ENCODE measurements around the gene PATJ. TPM values are rescaled to one million over a fixed set of nuclear protein-coding genes. Genes with fewer than 3 reads are reported as not detected.

The PATJ gene
- total and polyA plus RNA-seq, 8 donors = 14.8 to 45.4 (median 27.9) TPM

DNA sequence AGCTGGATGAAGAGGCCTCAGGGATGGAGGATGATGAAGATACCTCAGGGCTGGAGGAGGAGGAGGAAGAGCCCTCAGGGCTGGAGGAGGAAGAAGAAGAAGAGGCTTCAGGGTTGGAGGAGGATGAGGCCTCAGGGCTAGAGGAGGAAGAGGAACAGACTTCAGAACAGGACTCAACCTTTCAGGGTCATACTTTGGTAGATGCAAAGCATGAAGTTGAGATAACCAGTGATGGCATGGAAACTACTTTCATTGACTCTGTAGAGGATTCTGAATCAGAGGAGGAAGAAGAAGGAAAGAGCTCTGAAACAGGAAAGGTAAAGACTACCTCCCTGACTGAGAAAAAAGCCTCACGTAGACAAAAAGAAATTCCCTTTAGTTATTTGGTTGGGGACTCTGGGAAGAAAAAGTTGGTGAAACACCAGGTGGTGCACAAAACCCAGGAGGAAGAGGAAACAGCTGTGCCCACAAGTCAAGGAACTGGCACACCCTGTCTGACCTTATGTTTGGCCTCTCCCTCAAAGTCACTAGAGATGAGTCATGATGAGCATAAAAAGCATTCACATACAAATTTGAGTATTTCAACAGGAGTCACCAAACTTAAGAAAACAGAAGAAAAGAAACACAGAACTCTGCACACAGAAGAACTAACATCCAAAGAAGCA is 467.8 kb downstream of the PATJ start:
- no peak for DNase-seq
- FAIRE-seq = no peak
- Histone ChIP-seq H3K9me3 (no peaks in the 10 kb centered on the region), H3K36me3 (no peaks in the 10 kb centered on the region), H3K4me3 (no peak overlapping the region), H3K4me1 (no peaks in the 10 kb centered on the region), H3K27me3 (no peaks in the 10 kb centered on the region), H3K27ac (no peak overlapping the region)
- no peak for ATAC-seq
- WGBS, 2 donors = 79 to 92% methylated on average over 1 of the region's 1 CpG
- no peak for TF ChIP-seq CTCF (IDR thresholded peaks at IDR 0.05)
- intact Hi-C loops (cut with DNase I) = no loop called here

DNA sequence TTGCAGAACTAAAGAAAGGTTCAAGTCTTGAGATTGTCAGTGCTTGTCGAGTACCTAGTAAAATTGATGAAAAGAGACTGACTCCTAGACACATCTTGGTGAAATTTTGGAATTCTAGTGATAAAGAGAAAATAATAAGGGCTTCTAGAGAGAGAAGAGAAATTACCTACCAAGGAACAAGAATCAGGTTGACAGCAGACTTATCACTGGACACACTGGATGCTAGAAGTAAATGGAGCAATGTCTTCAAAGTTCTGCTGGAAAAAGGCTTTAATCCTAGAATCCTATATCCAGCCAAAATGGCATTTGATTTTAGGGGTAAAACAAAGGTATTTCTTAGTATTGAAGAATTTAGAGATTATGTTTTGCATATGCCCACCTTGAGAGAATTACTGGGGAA is 468.7 kb downstream of the PATJ start:
- H3K27ac ChIP-seq = no peak overlapping the region
- H3K27me3 ChIP-seq = no peaks in the 10 kb centered on the region
- WGBS, 2 donors = 94 to 100% methylated on average over 1 of the region's 1 CpG
- ATAC-seq (no peak), DNase-seq (no peak), FAIRE-seq (no peak)
- TF ChIP-seq CTCF (IDR thresholded peaks at IDR 0.05) = no peak
- intact Hi-C loops (cut with DNase I) = no loop called here
- H3K4me3 ChIP-seq = no peak overlapping the region
- no peaks in the 10 kb centered on the region for H3K9me3 ChIP-seq
- no peaks in the 10 kb centered on the region for H3K4me1 ChIP-seq
- no peaks in the 10 kb centered on the region for H3K36me3 ChIP-seq

GRCh38 chr1:62212411-62212810 is 470.1 kb downstream of the PATJ start:
- H3K27me3 ChIP-seq = no peaks in the 10 kb centered on the region
- no peak for TF ChIP-seq CTCF (IDR thresholded peaks at IDR 0.05)
- no peak for ATAC-seq
- no peaks in the 10 kb centered on the region for H3K36me3 ChIP-seq
- H3K9me3 ChIP-seq = no peaks in the 10 kb centered on the region
- no peak overlapping the region for H3K4me3 ChIP-seq
- H3K4me1 ChIP-seq = no peaks in the 10 kb centered on the region
- 84 to 94% methylated on average over 6 of the region's 6 CpGs for WGBS, 2 donors
- no peak for FAIRE-seq
- no peak overlapping the region for H3K27ac ChIP-seq
- DNase-seq = no peak
- intact Hi-C loops (cut with DNase I) = no loop called here

DNA sequence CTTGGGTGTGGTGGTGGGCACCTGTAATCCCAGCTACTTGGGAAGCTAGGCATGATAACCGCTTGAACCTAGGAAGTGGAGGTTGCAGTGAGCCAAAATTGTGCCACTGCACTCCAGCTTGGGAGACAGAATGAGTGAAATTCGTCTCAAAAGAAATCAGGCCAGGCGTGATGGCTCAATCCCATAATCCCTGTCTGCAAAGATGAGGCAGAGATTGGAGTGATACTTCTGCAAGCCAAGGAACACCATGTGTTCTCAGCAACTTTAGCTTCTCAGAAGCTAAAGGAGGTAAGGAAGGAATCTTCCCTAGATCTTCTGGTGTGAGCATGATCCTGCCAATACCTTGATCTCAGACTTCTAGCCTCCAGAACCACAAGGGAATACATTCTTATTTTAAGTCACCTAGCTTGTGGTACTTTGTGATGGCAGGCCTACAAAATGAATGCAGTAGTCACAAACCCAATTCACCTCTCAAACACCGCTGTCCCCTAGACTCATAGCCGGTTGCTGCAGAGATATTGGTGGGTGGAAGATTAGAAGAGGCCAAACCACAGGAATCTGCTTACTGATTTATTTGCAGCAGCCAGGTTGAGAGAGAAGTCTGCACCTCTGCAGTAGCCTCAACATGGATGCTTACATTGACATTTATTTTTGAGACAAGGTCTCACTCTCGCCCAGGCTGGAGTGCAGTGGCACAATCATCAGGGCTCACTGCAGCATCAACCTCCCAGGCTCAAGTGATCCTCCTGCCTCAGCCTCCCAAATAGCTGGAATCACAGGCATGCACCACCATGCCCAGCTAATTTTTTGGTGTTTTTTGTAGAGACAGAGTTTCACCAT is 471.0 kb downstream of the PATJ start:
- FAIRE-seq = no peak

More for the DNA sequence above, 471.0 kb downstream of the PATJ start:
- no peaks in the 10 kb centered on the region for H3K9me3 ChIP-seq
- no peaks in the 10 kb centered on the region for H3K4me1 ChIP-seq
- intact Hi-C loops (cut with DNase I) = no loop called here
- WGBS, 2 donors = 71 to 82% methylated on average over 6 of the region's 6 CpGs
- no peak for ATAC-seq
- H3K27me3 ChIP-seq = no peaks in the 10 kb centered on the region
- no peak for TF ChIP-seq CTCF (IDR thresholded peaks at IDR 0.05)
- H3K36me3 ChIP-seq = no peaks in the 10 kb centered on the region
- no peak overlapping the region for H3K4me3 ChIP-seq
- H3K27ac ChIP-seq = no peak overlapping the region
- DNase-seq = no peak
